ENCODE measurements around the gene SLC41A3. TPM values are rescaled to one million over a fixed set of nuclear protein-coding genes. Genes with fewer than 3 reads are reported as not detected.

The SLC41A3 gene
- total and polyA plus RNA-seq, 2 of the 8 experiments (the other 6 are each of a cell fraction or from before 2014, with no cell fraction given) = 30.2 to 56.4 TPM

DNA sequence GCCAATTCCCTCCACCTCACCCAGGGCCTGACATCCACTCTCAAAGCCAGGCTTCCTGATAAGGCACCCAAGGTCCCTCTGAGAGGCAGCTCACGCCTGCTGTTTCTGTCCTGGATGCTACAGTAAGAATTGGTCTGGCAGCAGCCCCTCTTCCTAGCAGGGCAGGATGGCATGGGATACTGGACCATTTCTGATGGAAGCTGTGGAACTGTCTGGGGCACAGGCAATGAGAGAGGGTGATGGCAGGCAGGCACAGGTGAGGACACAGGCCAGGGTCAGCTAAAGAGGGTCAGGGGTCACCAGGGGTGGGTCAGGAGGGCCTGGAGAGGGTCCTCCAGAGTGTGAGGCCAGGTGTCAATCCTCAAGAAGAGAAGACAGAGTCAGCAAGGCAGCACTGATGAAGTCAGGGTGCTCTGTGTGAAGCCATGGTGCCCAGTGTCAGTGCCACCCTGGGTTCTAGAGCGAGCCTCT lies 41.9 kb upstream of the SLC41A3 start:
- H3K23me2 ChIP-seq (ENCODE audit: low read depth, low read length) = no peaks in the 10 kb centered on the region
- CTCF ChIA-PET (ENCODE audit: partially characterized antibody) = interaction anchor here (0.6 to 4.5 kb wide), 6 partner anchors 8 to 480 kb away, joined by 3 to 30 read pairs (median 4); no protein-coding TSS in a partner anchor
- H3K4ac ChIP-seq (replicated peaks; ENCODE audit: insufficient read length, low read depth, low read length) = no peak overlapping the region
- peak in 1 of 2 experiments; percentile 37 for DNase-seq (ENCODE audit: low read depth in 1 of 2, low spot score in 2 of 2)
- no peaks in the 10 kb centered on the region for H3K27me3 ChIP-seq (replicated peaks in 1 of 4; ENCODE audit: control insufficient read depth in 3 of 4, extremely low read depth in 1 of 4, insufficient read depth in 3 of 4, low read length in 3 of 4)
- FAIRE-seq = no peak
- H3K18ac ChIP-seq (ENCODE audit: extremely low read depth, low read length) = no peak overlapping the region
- WGBS, 2 experiments (ENCODE audit: extremely low coverage in 1 of 2, insufficient coverage in 1 of 2, insufficient read length in 1 of 2, insufficient replicate concordance in 2 of 2, low coverage in 1 of 2, low lambda C conversion rate in 2 of 2, missing lambda C conversion rate in 1 of 2) = 69% methylated on average over 2 of the region's 2 CpGs; no CpG with 5 or more reads in 1 of the 2 experiments
- H3K36me3 ChIP-seq (ENCODE audit: control insufficient read depth in 2 of 4, insufficient read depth in 4 of 4, low read length in 3 of 4) = no peaks in the 10 kb centered on the region
- H2AK5ac ChIP-seq (ENCODE audit: low read depth, low read length) = no peak overlapping the region
- no peak overlapping the region for H3K4me3 ChIP-seq (ENCODE audit: extremely low read depth in 1 of 4, insufficient read depth in 2 of 4, low read depth in 3 of 4, low read length in 4 of 4)
- H3K27ac ChIP-seq (ENCODE audit: low read depth, low read length) = no peak overlapping the region
- no peak overlapping the region for H3K9ac ChIP-seq (replicated peaks in 1 of 4; ENCODE audit: extremely low read depth in 1 of 4, low read depth in 3 of 4, low read length in 3 of 4)
- H2BK120ac ChIP-seq (replicated peaks; ENCODE audit: low read depth, low read length) = no peak overlapping the region
- no peaks in the 10 kb centered on the region for H3K79me1 ChIP-seq (ENCODE audit: low read depth, low read length)
- H3K79me2 ChIP-seq (ENCODE audit: control insufficient read depth in 1 of 2, insufficient read depth in 2 of 2, low read length in 2 of 2) = no peaks in the 10 kb centered on the region
- no peak overlapping the region for H4K5ac ChIP-seq (ENCODE audit: insufficient read length, low read depth, low read length)
- no peaks in the 10 kb centered on the region for H4K20me1 ChIP-seq (replicated peaks in 1 of 2; ENCODE audit: control insufficient read depth in 1 of 2, insufficient read depth in 2 of 2, low read length in 2 of 2)
- no peak overlapping the region for H4K8ac ChIP-seq (ENCODE audit: extremely low read depth, insufficient read depth, low read length)
- no peak overlapping the region for H2AFZ ChIP-seq (ENCODE audit: low read length)
- peak overlapping the region; percentile 81; the same call in 1 of the 2 replicates for H2BK15ac ChIP-seq (ENCODE audit: low read length)
- peak overlapping the region; percentile 73 for H4K91ac ChIP-seq (replicated peaks; ENCODE audit: insufficient read length, low read length)
- POLR2A ChIA-PET (ENCODE audit: partially characterized antibody) = interaction anchor here (1.6 kb wide), 1 partner anchor 7 kb away, joined by 4 read pairs; no protein-coding TSS in a partner anchor
- no peak overlapping the region for H3K4me2 ChIP-seq (ENCODE audit: insufficient read depth in 1 of 2, low read depth in 2 of 2, low read length in 2 of 2)
- H3K9me3 ChIP-seq (ENCODE audit: insufficient read depth in 2 of 2, low read depth in 1 of 2, low read length in 1 of 2) = no peaks in the 10 kb centered on the region
- peak overlapping the region; percentile 24; the same call in 1 of the 2 replicates for H2BK5ac ChIP-seq (ENCODE audit: low read depth, low read length)
- no peak overlapping the region for H3K23ac ChIP-seq (ENCODE audit: insufficient read length)
- H3K14ac ChIP-seq (ENCODE audit: insufficient read length) = no peak overlapping the region
- no peak overlapping the region for H3K56ac ChIP-seq (replicated peaks; ENCODE audit: insufficient read length, low read depth, low read length)
- H2BK20ac ChIP-seq (ENCODE audit: low read length) = 0 out of 2 replicates have a peak overlapping the region, but pooled peaks have one; percentile 48
- H2BK12ac ChIP-seq (ENCODE audit: low read depth, low read length) = no peak overlapping the region
- peaks cover 0 to 11% (median 6%) of the 10 kb centered on the region in 4 experiments; a peak in 5 of 7 replicates for H3K4me1 ChIP-seq (replicated peaks in 1 of 4; ENCODE audit: control insufficient read depth in 3 of 4, insufficient read depth in 4 of 4, low read length in 3 of 4)
- TF ChIP-seq ZNF274 (IDR thresholded peaks at IDR 0.05; ENCODE audit: borderline replicate concordance, extremely low read depth, low read length) (no peak), TBP (IDR thresholded peaks at IDR 0.05; ENCODE audit: low read depth, low read length) (no peak), SRF (IDR thresholded peaks at IDR 0.05; ENCODE audit: low read depth, low read length) (no peak), EP300 (IDR thresholded peaks at IDR 0.05; ENCODE audit: borderline replicate concordance in 1 of 2, low read depth in 2 of 2, low read length in 2 of 2) (no peak), EGR1 (IDR thresholded peaks at IDR 0.05; ENCODE audit: borderline replicate concordance, low read depth, low read length) (no peak), GABPA (IDR thresholded peaks at IDR 0.05; ENCODE audit: borderline replicate concordance, insufficient read depth, low read length) (no peak), RBBP5 (IDR thresholded peaks at IDR 0.05; ENCODE audit: borderline replicate concordance, low read depth, low read length) (no peak), SP1 (IDR thresholded peaks at IDR 0.05; ENCODE audit: low read depth, low read length) (no peak), SP4 (IDR thresholded peaks at IDR 0.05; ENCODE audit: low read length) (no peak), BACH1 (IDR thresholded peaks at IDR 0.05; ENCODE audit: low read length) (no peak), SIX5 (IDR thresholded peaks at IDR 0.05; ENCODE audit: low read depth, low read length) (no peak), KDM4A (IDR thresholded peaks at IDR 0.05; ENCODE audit: low read depth, low read length, severe bottlenecking) (no peak), YY1 (IDR thresholded peaks at IDR 0.05; ENCODE audit: low read depth, low read length) (no peak)
